Stomach (tissue), 9 donors: ENCODE results near the gene MOK. TPM values are rescaled to one million over a fixed set of nuclear protein-coding genes. Genes with fewer than 3 reads are reported as not detected.

Source experiments
- DNase-seq, 2 donors: peaks; one replicate each; pipeline versions ENCODE4 v3.0.0 to v3.0.0-alpha.2; 2013 to 2019
- H3K27ac ChIP-seq, 5 donors: fragments of 200-600 bp in 4 of 5; sonication (generic) in 4 of 5; one replicate each; pipeline ENCODE4 v1.5.1; 2013 to 2019; ENCODE audit warnings: mild to moderate bottlenecking in 1 of 5, moderate library complexity in 1 of 5
- H3K27me3 ChIP-seq, 3 donors: fragments of 200-600 bp; sonication (generic); one replicate each; pipeline ENCODE4 v1.5.1; 2017 to 2019; ENCODE audit warnings: mixed run types in 1 of 3
- H3K36me3 ChIP-seq, 4 donors: fragments of 200-600 bp; sonication (generic); 1 replicate in 3 of 4; 2 replicates in 1 of 4; pipeline ENCODE4 v1.5.1; 2016 to 2019
- H3K4me1 ChIP-seq, 4 donors: fragments of 200-600 bp; sonication (generic); one replicate each; pipeline ENCODE4 v1.5.1; 2016 to 2019
- H3K4me3 ChIP-seq, 4 donors: fragments of 200-600 bp; sonication (generic) in 3 of 4; one replicate each; pipeline ENCODE4 v1.5.1; 2016 to 2019; ENCODE audit warnings: mild to moderate bottlenecking in 1 of 4
- H3K9me3 ChIP-seq, 4 donors: fragments of 200-600 bp; sonication (generic); one replicate each; pipeline ENCODE4 v1.5.1; 2016 to 2019
- EP300 ChIP-seq: sonication (generic); formaldehyde crosslinking; IDR thresholded peaks from one replicate; pipeline ENCODE4 v1.6.1; 2017; ENCODE audit warnings: antibody characterized with exemption
- POLR2A ChIP-seq, 4 donors: fragments of 450-650 bp; IDR thresholded peaks; one replicate each; pipeline ENCODE4 v1.6.1; 2016; ENCODE audit warnings: antibody characterized with exemption in 4 of 4, control low read depth in 2 of 4, mild to moderate bottlenecking in 1 of 4, moderate library complexity in 1 of 4
- POLR2AphosphoS5 ChIP-seq, 3 donors: sonication (generic); formaldehyde crosslinking; IDR thresholded peaks; one replicate each; pipeline ENCODE4 v1.6.1; 2016; ENCODE audit warnings: antibody characterized with exemption in 3 of 3
- WGBS, 5 donors: extraction: QIAGEN DNeasy Blood & Tissue Kit in 3 of 5; methylation state at CpG; one replicate each; pipeline versions ENCODE4 v1.1.5 to v1.1.7; 2013 to 2018; 5-methylcytosine and 5-hydroxymethylcytosine counted together
- intact Hi-C: fragments of 100-400 bp; cut with DNase I; formaldehyde crosslinking; loops from one replicate; pipeline ENCODE4 v1.15.1; 2023; ENCODE audit warnings: low total_unique reads
- polyA plus RNA-seq, 3 donors: library from polyadenylated mRNA; stranded (reverse); fragments of 200-250 nt; gene quantifications; one replicate each; pipeline ENCODE4 v1.2.3, GENCODE V29; 2013
- total RNA-seq, 5 donors: library from RNA; depleted of rRNA; stranded (reverse); fragments of >200 nt; gene quantifications; one replicate each; pipeline versions ENCODE4 v1.1.0 to v1.2.3, GENCODE V29; 2014 to 2016
- TF ChIP-seq, protein P1 (sequence below), 7 experiments: fragments of 450-650 bp in 4 of 7; fragments of 200-600 bp in 3 of 7; sonication (generic) in 3 of 7; IDR thresholded peaks; one replicate each; pipeline ENCODE4 v1.5.1; 2016 to 2019; ENCODE audit warnings: antibody characterized with exemption in 7 of 7, control low read depth in 2 of 7, mild to moderate bottlenecking in 1 of 7
- donor health status: healthy with polysubstance abuse.
- donor health status: Bipolar disorder and iron deficiency.
- donor health status: healthy.

Gene MOK
- total and polyA plus RNA-seq, 8 donors: 4.2 to 46.9 (median 12.6) TPM

DNA sequence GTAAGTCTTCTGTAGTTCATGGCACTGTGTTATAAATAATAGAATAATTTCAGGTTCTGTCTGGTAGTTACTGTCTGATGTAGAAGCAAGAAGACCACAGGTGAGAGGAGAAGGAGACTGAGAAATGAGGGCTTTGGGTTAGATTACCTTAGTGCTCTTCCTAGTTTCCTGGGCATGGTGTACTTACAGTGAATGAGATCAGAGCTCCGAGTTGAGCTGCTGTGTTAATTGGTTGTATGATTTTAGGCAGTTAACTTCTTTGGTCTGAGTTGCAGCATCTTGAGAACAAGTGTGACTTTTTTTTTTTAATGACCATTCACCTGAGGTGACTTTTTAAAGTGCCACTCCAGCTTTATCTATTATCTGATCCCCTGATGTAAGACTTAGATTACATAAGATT, 123.8 kb downstream of the MOK start:
- Histone ChIP-seq H3K36me3 (no peaks in the 10 kb centered on the region), H3K4me3 (no peak overlapping the region), H3K9me3 (no peaks in the 10 kb centered on the region), H3K27ac (no peak overlapping the region), H3K4me1 (peaks cover 16 to 64% (median 36%) of the 10 kb centered on the region in 4 donors), H3K27me3 (no peaks in the 10 kb centered on the region)
- no peak for DNase-seq
- WGBS, 5 donors: 62 to 81% (median 79%) methylated on average over 1 of the region's 1 CpG
- intact Hi-C loops: no loop called here
- TF ChIP-seq POLR2AphosphoS5 (IDR thresholded peaks at IDR 0.05) (no peak), EP300 (no peak)

DNA sequence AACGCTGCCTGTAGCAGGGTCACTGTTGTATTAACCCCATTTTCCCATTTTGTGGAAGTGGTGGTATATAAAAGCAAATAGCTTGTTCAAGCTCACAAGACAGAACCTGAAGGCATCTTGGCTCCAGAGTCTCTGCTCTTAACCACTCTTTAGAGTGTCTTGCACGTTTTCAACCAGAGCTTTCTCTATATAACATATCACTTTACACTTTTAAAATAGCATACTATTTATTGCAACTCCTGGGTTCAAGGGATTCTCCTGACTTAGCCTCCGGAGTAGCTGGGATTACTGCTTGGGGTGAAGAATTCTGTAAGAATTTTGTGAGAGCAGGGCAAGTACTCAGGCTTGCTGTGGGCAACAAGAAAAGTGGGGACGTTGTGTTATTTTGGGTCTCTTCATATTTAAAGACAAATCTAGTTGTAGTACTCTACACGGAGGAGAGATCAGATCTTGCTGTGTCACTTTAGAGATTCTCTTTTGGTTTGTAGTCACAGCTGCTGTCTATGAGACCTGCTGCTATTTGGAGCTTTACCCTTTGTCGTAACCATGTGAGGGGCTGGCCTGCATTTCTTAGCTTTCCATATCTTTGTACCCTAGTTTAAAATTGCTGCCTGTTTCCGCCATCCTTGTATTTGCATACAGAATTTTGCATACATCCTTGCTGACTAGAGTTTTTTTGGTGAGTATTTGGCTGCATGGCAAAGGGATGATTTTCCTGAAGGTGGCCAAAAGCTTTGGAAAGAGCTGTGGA, 124.5 kb downstream of the MOK start:
- intact Hi-C loops: no loop called here
- DNase-seq: no peak
- Histone ChIP-seq H3K4me3 (no peak overlapping the region), H3K4me1 (peaks cover 8 to 56% (median 29%) of the 10 kb centered on the region in 4 donors), H3K36me3 (no peaks in the 10 kb centered on the region), H3K27ac (no peak overlapping the region), H3K27me3 (no peaks in the 10 kb centered on the region), H3K9me3 (no peaks in the 10 kb centered on the region)
- TF ChIP-seq EP300: no peak
- TF ChIP-seq, protein P1, sequence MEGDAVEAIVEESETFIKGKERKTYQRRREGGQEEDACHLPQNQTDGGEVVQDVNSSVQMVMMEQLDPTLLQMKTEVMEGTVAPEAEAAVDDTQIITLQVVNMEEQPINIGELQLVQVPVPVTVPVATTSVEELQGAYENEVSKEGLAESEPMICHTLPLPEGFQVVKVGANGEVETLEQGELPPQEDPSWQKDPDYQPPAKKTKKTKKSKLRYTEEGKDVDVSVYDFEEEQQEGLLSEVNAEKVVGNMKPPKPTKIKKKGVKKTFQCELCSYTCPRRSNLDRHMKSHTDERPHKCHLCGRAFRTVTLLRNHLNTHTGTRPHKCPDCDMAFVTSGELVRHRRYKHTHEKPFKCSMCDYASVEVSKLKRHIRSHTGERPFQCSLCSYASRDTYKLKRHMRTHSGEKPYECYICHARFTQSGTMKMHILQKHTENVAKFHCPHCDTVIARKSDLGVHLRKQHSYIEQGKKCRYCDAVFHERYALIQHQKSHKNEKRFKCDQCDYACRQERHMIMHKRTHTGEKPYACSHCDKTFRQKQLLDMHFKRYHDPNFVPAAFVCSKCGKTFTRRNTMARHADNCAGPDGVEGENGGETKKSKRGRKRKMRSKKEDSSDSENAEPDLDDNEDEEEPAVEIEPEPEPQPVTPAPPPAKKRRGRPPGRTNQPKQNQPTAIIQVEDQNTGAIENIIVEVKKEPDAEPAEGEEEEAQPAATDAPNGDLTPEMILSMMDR (IDR thresholded peaks at IDR 0.05): no peak
- no peak for TF ChIP-seq POLR2A (IDR thresholded peaks at IDR 0.05)
- TF ChIP-seq POLR2AphosphoS5 (IDR thresholded peaks at IDR 0.05): no peak
- 65 to 81% (median 70%) methylated on average over 7 of the region's 7 CpGs for WGBS, 5 donors

Other genes starting within 250 kb of the MOK start
- gene HSP90AA1, start 218.1 kb downstream of the MOK start, total RNA-seq: 100 to 1,000 TPM; 103 to 250 (median 213) TPM
- gene HSP90AA1, start 218.1 kb downstream of the MOK start, polyA plus RNA-seq: 100 to 1,000 TPM; 167 to 279 (median 236) TPM
- gene WDR20, start 165.3 kb downstream of the MOK start, total RNA-seq: 10 to 100 TPM; 13.9 to 44.2 (median 25.5) TPM
- 1 to 10 TPM; 8.2 to 9.2 (median 8.4) TPM for gene WDR20, start 165.3 kb downstream of the MOK start, polyA plus RNA-seq
- 100 to 1,000 TPM in 1 of 5 donors, 10 to 100 TPM in 3, 1 to 10 TPM in 1; 8.8 to 116 (median 15.8) TPM for gene ZNF839, start 14.6 kb upstream of the MOK start, total RNA-seq
- 10 to 100 TPM in 1 of 3 donors, 1 to 10 TPM in 2; 5.5 to 10.2 (median 5.9) TPM for gene ZNF839, start 14.6 kb upstream of the MOK start, polyA plus RNA-seq
- 10 to 100 TPM in 3 of 5 donors, 1 to 10 TPM in 1, under 1 TPM in 1; 0.29 to 56.2 (median 13.8) TPM for gene CINP, start 57.7 kb upstream of the MOK start, total RNA-seq
- 10 to 100 TPM; 38.7 to 65.5 (median 44.0) TPM for gene CINP, start 57.7 kb upstream of the MOK start, polyA plus RNA-seq
- gene TECPR2, start 57.8 kb upstream of the MOK start, total RNA-seq: 100 to 1,000 TPM in 1 of 5 donors, 10 to 100 TPM in 3, 1 to 10 TPM in 1; 9.8 to 110 (median 21.1) TPM
- 1 to 10 TPM; 2.6 to 5.9 (median 4.7) TPM for gene TECPR2, start 57.8 kb upstream of the MOK start, polyA plus RNA-seq
- gene ANKRD9, start 204.6 kb upstream of the MOK start, total RNA-seq: 100 to 1,000 TPM in 2 of 5 donors, 10 to 100 TPM in 3; 11.2 to 357 (median 72.4) TPM
- gene ANKRD9, start 204.6 kb upstream of the MOK start, polyA plus RNA-seq: 10 to 100 TPM in 2 of 3 donors, 1 to 10 TPM in 1; 5.3 to 23.3 (median 13.3) TPM